ENCODE data around the gene C2CD5. TPM values are rescaled to one million over a fixed set of nuclear protein-coding genes. Genes with fewer than 3 reads are reported as not detected.

C2CD5 gene
- total RNA-seq, 1 experiment from 2014 or later: 35.4 TPM

DNA sequence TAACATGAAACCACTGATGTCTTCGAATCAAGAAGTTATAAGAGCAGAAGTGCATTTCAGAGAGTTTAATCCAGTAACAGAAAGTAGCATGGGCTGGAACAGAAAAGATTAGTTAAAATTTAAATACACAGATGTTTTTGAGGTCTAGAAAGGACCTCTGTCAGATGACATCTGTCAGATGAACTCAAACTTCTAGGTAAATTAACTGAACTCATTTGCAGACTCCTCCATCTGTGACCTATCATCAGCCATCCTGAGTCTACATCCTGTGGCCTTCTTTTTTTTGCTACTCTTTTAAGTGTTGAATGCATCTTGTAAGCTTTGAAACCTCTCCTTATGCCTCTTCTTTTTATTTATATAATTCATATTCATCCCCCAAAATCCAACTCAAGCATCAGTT, 53.3 kb downstream of the C2CD5 start:
- Histone ChIP-seq H4K8ac (replicated peaks; ENCODE audit: insufficient read length, low read depth, low read length) (no peak overlapping the region), H3K14ac (ENCODE audit: insufficient read depth, low read length) (no peak overlapping the region), H4K5ac (ENCODE audit: insufficient read length, low read depth, low read length) (no peak overlapping the region), H3T11ph (ENCODE audit: low read length) (no peak overlapping the region), H3K4me1 (ENCODE audit: insufficient read depth, low read length) (no peaks in the 10 kb centered on the region), H3K79me1 (ENCODE audit: insufficient read depth, low read depth, low read length, poor library complexity, severe bottlenecking) (no peaks in the 10 kb centered on the region), H4K20me1 (ENCODE audit: control insufficient read depth, insufficient read depth, insufficient read length) (no peaks in the 10 kb centered on the region), H2BK5ac (ENCODE audit: insufficient read length, low read length) (no peak overlapping the region), H4K91ac (ENCODE audit: insufficient read length, low read depth, low read length) (no peak overlapping the region), H3K23me2 (ENCODE audit: insufficient read length, low read depth, low read length, poor library complexity, severe bottlenecking) (no peaks in the 10 kb centered on the region), H3K18ac (ENCODE audit: insufficient read length, low read depth, low read length) (no peak overlapping the region), H3K9me3 (ENCODE audit: control insufficient read depth, low read depth, low read length) (no peaks in the 10 kb centered on the region), H3K27ac (ENCODE audit: insufficient read length, low read depth, low read length) (no peak overlapping the region), H2BK15ac (ENCODE audit: low read depth, low read length) (no peak overlapping the region), H2BK120ac (ENCODE audit: low read depth, low read length, poor library complexity, severe bottlenecking) (no peak overlapping the region), H2AFZ (ENCODE audit: low read length) (no peak overlapping the region), H2AK5ac (ENCODE audit: insufficient read length, low read length) (no peak overlapping the region), H3K56ac (ENCODE audit: insufficient read length, low read depth, low read length) (no peak overlapping the region), H3K27me3 (ENCODE audit: insufficient read depth, low read length) (no peaks in the 10 kb centered on the region), H3K79me2 (ENCODE audit: insufficient read depth, low read length) (no peaks in the 10 kb centered on the region), H3K4ac (ENCODE audit: low read depth, low read length) (no peak overlapping the region), H2BK20ac (ENCODE audit: low read depth, low read length, poor library complexity, severe bottlenecking) (no peak overlapping the region), H3K23ac (ENCODE audit: insufficient read length, low read depth, low read length) (no peak overlapping the region), H3K9ac (ENCODE audit: extremely low read depth, insufficient read length, low read length) (no peak overlapping the region), H2BK12ac (ENCODE audit: insufficient read length, low read depth, low read length) (no peak overlapping the region), H3K4me2 (ENCODE audit: insufficient read depth, insufficient read length, low read length) (no peak overlapping the region)
- no peak overlapping the region for H3K4me3 Mint-ChIP-seq
- H3K9me3 Mint-ChIP-seq: no peaks in the 10 kb centered on the region
- no peak for TF ChIP-seq CTCF (conservative IDR thresholded peaks at IDR 0.05)
- no peaks in the 10 kb centered on the region for H3K27me3 Mint-ChIP-seq (ENCODE audit: low read depth)
- H3K4me1 Mint-ChIP-seq: no peaks in the 10 kb centered on the region
- H3K27ac Mint-ChIP-seq: no peak overlapping the region; a peak in 1 of 7 replicates
- no CpG with 5 or more reads among the region's 1 CpG for WGBS (ENCODE audit: extremely low coverage, insufficient read length, low lambda C conversion rate)
- no peak for DNase-seq
- peaks cover 11 to 33% (median 24%) of the 10 kb centered on the region in 3 experiments; a peak in 6 of 7 replicates for H3K36me3 Mint-ChIP-seq (ENCODE audit: insufficient read depth in 1 of 3, low read depth in 3 of 3)
